GM21825 (cell line): Measurements from ENCODE around the gene ADARB2.
A peak's percentile ranks its signal among the peaks of the same experiment; 100 is the strongest.
"Not testable (repeated sequence)": the region's sequence is repeated elsewhere in the genome, so short reads cannot be mapped to it uniquely, and the experiment has no call there.

Experiments
- ATAC-seq: cut with Tn5 transposase; IDR thresholded peaks from one replicate; pipeline ENCODE4 v1.9.1; 2021; ENCODE audit warnings: mild to moderate bottlenecking, moderate library complexity; ENCODE audit not compliant: unreplicated experiment

Gene ADARB2

GRCh38 chr10:1737222-1738061 is at the start of gene ADARB2:
TSS of gene ADARB2 (minus strand) at chr10:1737525.
- peak; percentile 54 for ATAC-seq

- no peak for ATAC-seq
Observed at GRCh38 chr10:1785835-1786234, 48.5 kb upstream of the ADARB2 start.

- no peak for ATAC-seq
Observed at GRCh38 chr10:1782841-1783240, 45.5 kb upstream of the ADARB2 start.

- no peak for ATAC-seq
Observed at GRCh38 chr10:1779796-1780195, 42.5 kb upstream of the ADARB2 start.

- ATAC-seq: no peak
Observed at GRCh38 chr10:1778375-1778969, 41.1 kb upstream of the ADARB2 start.

GRCh38 chr10:1776127-1776662 is 38.9 kb upstream of the ADARB2 start:
- ATAC-seq: no peak

DNA sequence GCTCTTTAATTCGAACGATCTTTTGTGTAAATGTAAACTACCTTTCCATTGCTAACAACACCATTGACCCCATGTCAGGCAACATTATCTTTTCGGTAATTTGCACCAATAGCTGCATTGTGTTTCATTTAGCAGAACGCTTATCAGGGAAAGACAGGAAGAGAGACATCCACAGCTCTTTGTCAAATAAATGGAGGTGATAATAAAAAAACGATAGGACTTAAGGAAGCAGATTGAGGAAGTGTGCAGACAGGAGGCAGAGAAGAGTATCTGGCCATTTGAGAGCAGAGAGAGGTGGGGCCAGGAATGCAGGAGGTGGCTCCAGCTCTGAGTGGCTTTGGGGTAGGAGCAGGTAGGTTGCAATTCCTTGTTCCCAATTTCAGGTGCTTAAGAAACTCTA is 37.5 kb upstream of the ADARB2 start:
- ATAC-seq: no peak

GRCh38 chr10:1773204-1773603 is 35.9 kb upstream of the ADARB2 start:
- not testable (repeated sequence) for ATAC-seq

DNA sequence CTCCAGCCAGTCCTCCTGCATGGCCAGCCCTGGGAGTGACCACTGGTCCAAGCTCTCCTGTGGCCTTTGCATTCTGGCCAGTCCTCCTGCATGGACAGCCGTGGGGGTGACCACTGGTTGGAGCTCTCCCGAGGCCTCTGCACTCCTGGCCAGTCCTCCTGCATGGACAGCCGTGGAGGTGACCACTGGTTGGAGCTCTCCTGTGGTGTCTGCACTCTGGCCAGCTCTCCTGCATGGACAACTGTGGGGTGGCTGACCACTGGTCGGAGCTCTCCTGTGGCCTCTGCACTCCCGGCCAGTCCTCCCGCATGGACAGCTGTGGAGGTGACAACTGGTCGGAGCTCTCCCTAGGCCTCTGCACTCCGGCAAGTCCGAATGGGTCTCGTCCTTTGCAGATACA is 28.7 kb upstream of the ADARB2 start:
- no peak for ATAC-seq

GRCh38 chr10:1762076-1762475 is 24.8 kb upstream of the ADARB2 start:
- no peak for ATAC-seq

DNA sequence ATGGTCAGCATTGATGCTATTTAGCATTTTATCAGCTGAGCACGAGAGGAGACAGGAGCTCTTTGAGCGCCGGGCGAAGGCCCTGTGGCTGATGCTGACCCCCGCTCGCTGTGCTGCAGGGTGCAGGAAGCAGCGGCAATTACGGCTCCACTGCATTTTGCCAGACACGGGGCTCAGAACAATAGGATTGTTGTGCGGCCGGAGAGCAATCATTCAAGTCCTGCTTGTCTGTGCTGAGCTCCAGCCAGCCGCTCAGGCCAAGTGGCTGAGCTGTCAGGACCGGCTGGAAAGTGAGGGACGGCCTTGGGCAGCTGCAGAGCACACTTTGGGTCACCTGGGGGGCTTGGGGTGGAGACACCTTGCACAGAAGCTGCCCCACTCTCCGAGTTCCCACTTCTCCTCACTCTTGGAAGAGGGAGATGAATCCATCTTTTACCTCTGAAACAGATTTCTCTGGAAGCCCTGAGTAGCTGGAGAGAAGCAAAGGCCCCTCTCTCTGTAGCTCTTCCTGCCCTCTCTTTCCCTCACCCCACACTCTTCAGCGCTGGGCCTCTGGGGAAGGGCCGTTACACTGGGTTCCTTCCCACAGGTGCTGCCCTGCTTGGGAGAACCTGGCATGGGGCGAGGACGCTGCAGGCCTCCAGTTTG is 17.3 kb upstream of the ADARB2 start:
- no peak for ATAC-seq

GRCh38 chr10:1752153-1752552 is 14.8 kb upstream of the ADARB2 start:
- no peak for ATAC-seq

DNA sequence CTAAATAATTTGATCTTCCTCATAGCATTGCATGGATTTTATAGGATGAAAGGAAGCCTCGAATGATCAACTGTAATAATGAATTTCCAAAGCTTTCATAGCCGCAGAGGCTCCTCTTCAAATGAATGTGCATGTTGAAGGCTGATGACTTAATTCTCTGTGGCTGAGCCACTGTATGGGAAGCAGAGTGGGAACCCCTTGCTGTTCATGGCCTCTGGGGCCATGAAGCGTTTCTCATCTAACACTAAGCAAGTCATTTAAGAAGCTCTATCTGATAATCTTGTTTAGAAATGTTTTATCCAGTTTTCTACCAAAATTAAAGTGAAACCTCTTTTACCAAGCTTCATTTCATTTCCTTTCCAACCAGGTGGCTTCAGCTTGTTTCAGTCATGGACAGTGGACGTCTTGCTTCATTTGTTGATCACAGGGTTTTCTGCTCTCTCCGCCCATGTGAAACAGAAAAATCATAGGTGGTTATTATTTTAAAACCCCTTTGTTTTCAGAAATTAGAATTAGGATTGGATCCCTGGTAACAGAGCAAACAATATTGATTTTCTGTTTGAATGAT is 10.3 kb upstream of the ADARB2 start:
- no peak for ATAC-seq

GRCh38 chr10:1746796-1747195 is 9.5 kb upstream of the ADARB2 start:
- no peak for ATAC-seq

DNA sequence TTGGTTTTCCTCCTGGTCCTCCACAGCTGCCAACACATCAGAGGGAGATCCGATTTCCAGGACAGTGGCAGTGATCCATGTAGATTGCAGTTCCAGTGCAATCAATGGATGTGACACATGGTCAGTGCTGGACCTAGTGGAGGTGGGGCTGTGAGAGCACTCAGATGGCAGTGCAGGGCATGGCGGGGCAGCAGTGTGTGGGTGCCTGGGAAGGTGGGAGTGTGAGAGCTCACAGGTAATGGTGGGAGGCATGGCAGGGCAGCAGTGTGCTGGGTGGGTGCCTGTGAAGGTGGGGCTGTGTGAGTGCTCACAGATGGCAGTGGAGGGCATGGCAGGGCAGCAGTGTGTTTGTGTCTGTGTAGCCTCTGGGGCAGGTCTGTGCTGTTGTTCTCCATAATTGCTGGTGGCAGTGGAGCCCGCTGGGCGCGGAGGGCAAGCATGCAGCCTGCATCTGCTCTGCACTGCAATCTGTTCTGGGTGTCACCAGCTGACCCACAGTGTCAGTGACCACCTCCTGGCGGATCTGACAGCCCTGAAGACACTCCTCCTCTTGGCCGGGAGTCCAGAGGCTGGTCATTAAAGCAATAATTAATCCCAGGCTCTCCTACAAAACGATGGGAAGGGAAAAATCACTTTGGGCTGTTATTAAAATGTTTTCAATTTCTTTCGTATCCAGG is 8.6 kb upstream of the ADARB2 start:
- ATAC-seq: no peak

DNA sequence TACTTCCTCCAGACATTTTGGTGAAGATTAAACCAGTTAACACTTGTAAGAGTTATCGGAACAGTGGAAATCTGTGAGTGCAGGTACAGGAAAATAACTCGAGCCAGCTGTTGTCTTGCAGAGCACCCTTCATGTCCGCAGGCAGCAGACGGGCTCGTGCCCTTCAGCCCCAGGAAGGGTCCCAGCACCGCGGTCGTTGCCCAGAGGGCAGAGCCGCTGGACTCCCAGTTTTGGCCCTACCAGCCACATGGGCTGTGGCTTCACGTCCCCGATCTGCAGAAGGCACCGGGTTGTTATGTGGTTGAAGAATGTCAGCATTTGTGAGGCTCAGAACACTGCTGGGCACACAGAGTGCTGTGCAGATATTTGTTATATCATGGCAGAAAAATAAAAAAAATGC is 7.2 kb upstream of the ADARB2 start:
- ATAC-seq: no peak

- no peak for ATAC-seq
Observed at GRCh38 chr10:1743141-1743540, 5.8 kb upstream of the ADARB2 start.

GRCh38 chr10:1741450-1741849 is 4.1 kb upstream of the ADARB2 start:
- no peak for ATAC-seq

GRCh38 chr10:1739751-1740150 is 2.4 kb upstream of the ADARB2 start:
- no peak for ATAC-seq

GRCh38 chr10:1738950-1739349 is 1.6 kb upstream of the ADARB2 start:
- peak; percentile 72 for ATAC-seq

GRCh38 chr10:1736972-1737221 is 428 bp downstream of the ADARB2 start:
- no peak for ATAC-seq
